Measurements from ENCODE around the gene NCAN.
A peak's percentile ranks its signal among the peaks of the same experiment; 100 is the strongest.
"Not testable (repeated sequence)": the region's sequence is repeated elsewhere in the genome, so short reads cannot be mapped to it uniquely, and the experiment has no call there.

NCAN gene

DNA sequence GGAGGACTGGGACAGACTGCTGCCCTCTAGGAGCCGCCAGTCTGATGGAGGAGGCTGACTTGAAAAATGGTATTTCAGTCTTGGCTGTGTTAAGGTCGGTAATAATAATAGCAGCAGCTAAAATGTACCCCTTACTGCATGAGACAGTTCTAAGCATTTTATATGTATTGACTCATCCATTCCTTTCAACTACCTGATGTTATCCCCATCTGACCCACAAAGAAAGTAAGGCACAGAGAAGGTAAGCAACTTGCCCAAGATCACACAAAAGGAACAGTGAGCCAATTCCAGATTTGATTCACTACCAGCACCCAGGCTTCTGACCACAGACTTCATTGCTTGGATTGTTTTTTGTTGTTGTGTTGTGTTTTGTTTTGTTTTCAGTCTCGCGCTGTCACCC, 4.0 kb downstream of the NCAN start:
- Histone ChIP-seq H3K27me3 (ENCODE audit: control insufficient read depth, insufficient read depth, low read length) (peaks cover 26% of the 10 kb centered on the region), H3K4me1 (ENCODE audit: control insufficient read depth, insufficient read depth, low read length) (no peaks in the 10 kb centered on the region), H3K9ac (ENCODE audit: low read depth, low read length) (no peak overlapping the region), H3K4me2 (ENCODE audit: low read length) (no peak overlapping the region), H3K36me3 (ENCODE audit: insufficient read depth, low read length) (no peaks in the 10 kb centered on the region), H3K4me3 (ENCODE audit: low read length) (no peak overlapping the region), H3K9me3 (replicated peaks; ENCODE audit: low read length) (no peaks in the 10 kb centered on the region)

DNA sequence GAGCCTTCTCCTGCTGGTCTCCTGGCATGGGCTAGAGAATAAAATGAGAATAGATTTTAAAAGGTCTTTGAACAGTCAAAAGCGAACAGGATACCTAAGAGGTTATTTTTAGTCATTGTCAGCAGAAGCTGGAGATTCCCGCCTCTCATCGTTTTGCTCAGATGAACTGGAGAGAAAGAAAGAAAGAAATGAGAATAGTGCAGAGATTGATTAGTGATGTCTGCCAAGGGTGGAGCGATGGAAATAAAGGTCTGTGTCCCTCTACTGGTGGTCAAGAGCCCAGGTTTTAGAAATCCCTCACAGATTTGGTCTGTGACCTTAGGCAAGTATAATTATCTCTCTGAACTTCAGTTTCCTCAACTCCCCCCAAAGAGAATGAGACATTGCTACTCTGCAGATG, 5.3 kb downstream of the NCAN start:
- no peak overlapping the region for H3K4me2 ChIP-seq (ENCODE audit: low read length)
- no peaks in the 10 kb centered on the region for H3K4me1 ChIP-seq (ENCODE audit: control insufficient read depth, insufficient read depth, low read length)
- H3K9me3 ChIP-seq (replicated peaks; ENCODE audit: low read length) = no peaks in the 10 kb centered on the region
- H3K27me3 ChIP-seq (ENCODE audit: control insufficient read depth, insufficient read depth, low read length) = peaks cover 19% of the 10 kb centered on the region
- H3K4me3 ChIP-seq (ENCODE audit: low read length) = no peak overlapping the region
- H3K36me3 ChIP-seq (ENCODE audit: insufficient read depth, low read length) = no peaks in the 10 kb centered on the region
- no peak overlapping the region for H3K9ac ChIP-seq (ENCODE audit: low read depth, low read length)

DNA sequence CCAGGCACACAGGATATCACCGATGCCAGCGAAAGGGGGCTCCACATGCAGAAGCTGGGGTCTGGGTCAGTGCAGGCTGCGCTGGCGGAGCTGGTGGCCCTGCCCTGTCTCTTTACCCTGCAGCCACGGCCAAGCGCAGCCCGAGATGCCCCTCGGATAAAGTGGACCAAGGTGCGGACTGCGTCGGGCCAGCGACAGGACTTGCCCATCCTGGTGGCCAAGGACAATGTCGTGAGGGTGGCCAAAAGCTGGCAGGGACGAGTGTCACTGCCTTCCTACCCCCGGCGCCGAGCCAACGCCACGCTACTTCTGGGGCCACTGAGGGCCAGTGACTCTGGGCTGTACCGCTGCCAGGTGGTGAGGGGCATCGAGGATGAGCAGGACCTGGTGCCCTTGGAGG, 7.2 kb downstream of the NCAN start:
- H3K4me1 ChIP-seq (ENCODE audit: control insufficient read depth, insufficient read depth, low read length) = no peaks in the 10 kb centered on the region
- no peak overlapping the region for H3K4me2 ChIP-seq (ENCODE audit: low read length)
- H3K27me3 ChIP-seq (ENCODE audit: control insufficient read depth, insufficient read depth, low read length) = peaks cover 9% of the 10 kb centered on the region
- H3K4me3 ChIP-seq (ENCODE audit: low read length) = no peak overlapping the region
- H3K9me3 ChIP-seq (replicated peaks; ENCODE audit: low read length) = no peaks in the 10 kb centered on the region
- no peaks in the 10 kb centered on the region for H3K36me3 ChIP-seq (ENCODE audit: insufficient read depth, low read length)
- H3K9ac ChIP-seq (ENCODE audit: low read depth, low read length) = no peak overlapping the region

DNA sequence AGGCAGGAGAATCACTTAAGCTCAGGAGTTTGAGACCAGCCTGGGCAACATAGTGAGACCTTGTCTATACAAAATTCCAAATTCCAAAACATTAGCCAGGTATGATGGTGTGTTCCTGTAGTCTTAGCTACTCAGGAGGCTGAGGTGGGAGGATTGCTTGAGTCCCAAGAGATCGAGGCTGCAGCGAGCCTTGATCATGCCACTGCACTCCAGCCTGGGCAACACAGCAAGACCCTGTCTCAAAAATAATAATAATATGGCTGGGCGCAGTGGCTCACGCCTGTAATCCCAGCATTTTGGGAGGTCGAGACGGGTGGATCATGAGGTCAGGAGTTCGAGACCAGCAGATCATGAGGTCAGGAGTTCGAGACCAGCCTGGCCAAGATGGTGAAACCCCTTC, 9.2 kb downstream of the NCAN start:
- H3K9me3 ChIP-seq (replicated peaks; ENCODE audit: low read length); H3K36me3 ChIP-seq (ENCODE audit: insufficient read depth, low read length); H3K4me3 ChIP-seq (ENCODE audit: low read length); H3K4me2 ChIP-seq (ENCODE audit: low read length); H3K9ac ChIP-seq (ENCODE audit: low read depth, low read length); H3K4me1 ChIP-seq (ENCODE audit: control insufficient read depth, insufficient read depth, low read length): not testable (repeated sequence)
- peaks cover 25% of the 10 kb centered on the region for H3K27me3 ChIP-seq (ENCODE audit: control insufficient read depth, insufficient read depth, low read length)

DNA sequence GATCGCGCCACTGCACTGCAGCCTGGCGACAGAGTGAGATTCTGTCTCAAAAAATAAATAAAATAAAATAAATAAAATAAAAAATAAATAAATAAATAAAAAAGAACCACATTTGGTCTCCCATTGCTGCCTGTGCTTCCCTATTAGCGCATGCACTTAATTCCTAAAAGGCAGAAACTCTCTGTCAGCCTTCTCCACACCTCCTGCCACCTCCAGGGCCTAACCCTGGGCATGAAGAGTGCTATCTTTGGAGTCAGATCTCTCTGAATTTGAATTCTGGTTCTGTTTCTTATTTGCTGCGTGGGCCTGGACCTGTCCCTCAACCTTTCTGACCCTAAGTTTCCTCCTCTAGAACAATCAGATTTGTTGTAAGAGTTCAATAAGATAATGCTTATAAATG, 11.3 kb downstream of the NCAN start:
- H3K4me2 ChIP-seq (ENCODE audit: low read length) = no peak overlapping the region
- H3K4me3 ChIP-seq (ENCODE audit: low read length) = no peak overlapping the region
- H3K4me1 ChIP-seq (ENCODE audit: control insufficient read depth, insufficient read depth, low read length) = no peaks in the 10 kb centered on the region
- no peaks in the 10 kb centered on the region for H3K36me3 ChIP-seq (ENCODE audit: insufficient read depth, low read length)
- no peak overlapping the region for H3K9ac ChIP-seq (ENCODE audit: low read depth, low read length)
- H3K9me3 ChIP-seq (replicated peaks; ENCODE audit: low read length) = no peaks in the 10 kb centered on the region
- peaks cover 45% of the 10 kb centered on the region for H3K27me3 ChIP-seq (ENCODE audit: control insufficient read depth, insufficient read depth, low read length)

DNA sequence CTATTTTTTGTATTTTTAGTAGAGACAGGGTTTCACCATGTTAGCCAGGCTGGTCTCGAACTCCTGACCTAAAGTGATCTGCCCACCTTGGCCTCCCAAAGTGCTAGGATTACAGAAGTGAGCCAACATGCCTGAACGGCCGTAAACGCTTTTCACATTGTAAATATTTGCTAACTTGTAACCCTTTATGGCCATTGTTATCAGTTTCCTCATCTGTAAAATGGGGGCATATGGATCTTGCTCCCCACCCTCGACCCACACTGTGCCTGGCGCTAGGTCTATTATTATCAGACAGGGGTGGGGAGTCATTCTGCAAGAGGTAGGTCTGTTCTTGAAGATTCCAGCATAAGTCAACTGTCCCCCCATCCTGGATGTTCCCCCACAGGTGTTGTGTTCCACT, 11.9 kb downstream of the NCAN start:
- H3K4me3 ChIP-seq (ENCODE audit: low read length) = no peak overlapping the region
- no peaks in the 10 kb centered on the region for H3K9me3 ChIP-seq (replicated peaks; ENCODE audit: low read length)
- H3K36me3 ChIP-seq (ENCODE audit: insufficient read depth, low read length) = no peaks in the 10 kb centered on the region
- H3K4me1 ChIP-seq (ENCODE audit: control insufficient read depth, insufficient read depth, low read length) = no peaks in the 10 kb centered on the region
- peaks cover 50% of the 10 kb centered on the region for H3K27me3 ChIP-seq (ENCODE audit: control insufficient read depth, insufficient read depth, low read length)
- no peak overlapping the region for H3K4me2 ChIP-seq (ENCODE audit: low read length)
- H3K9ac ChIP-seq (ENCODE audit: low read depth, low read length) = no peak overlapping the region

DNA sequence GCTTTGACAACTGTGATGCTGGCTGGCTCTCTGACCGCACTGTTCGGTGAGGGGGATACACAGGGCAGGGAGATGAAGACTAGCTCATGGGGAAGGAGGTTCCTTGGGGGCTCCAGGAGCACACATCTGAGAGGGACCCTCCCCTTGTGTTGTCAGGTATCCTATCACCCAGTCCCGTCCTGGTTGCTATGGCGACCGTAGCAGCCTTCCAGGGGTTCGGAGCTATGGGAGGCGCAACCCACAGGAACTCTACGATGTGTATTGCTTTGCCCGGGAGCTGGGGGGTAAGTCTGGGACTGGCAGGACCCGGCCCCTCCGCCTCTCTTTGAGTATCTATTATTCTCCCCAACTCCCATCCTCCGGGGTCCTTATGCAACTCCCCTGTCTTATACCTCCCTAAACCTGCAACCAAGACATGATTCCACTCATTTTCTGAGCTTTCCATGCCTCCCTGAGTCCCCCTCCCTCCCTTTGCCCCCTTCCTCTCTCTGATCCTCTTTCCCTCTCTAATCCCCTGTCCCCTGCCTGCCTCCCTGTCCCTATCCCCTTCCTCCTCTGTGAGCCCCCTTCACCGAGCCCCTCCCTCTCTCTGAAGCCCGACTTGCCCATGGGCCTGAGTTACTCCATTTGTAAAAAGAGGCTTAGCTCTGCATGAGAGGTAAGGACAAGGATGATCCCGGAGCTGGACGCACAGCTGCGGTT, 12.5 kb downstream of the NCAN start:
- H3K27me3 ChIP-seq (ENCODE audit: control insufficient read depth, insufficient read depth, low read length) = peaks cover 55% of the 10 kb centered on the region
- no peak overlapping the region for H3K9ac ChIP-seq (ENCODE audit: low read depth, low read length)
- H3K4me2 ChIP-seq (ENCODE audit: low read length) = no peak overlapping the region
- no peaks in the 10 kb centered on the region for H3K9me3 ChIP-seq (replicated peaks; ENCODE audit: low read length)
- no peaks in the 10 kb centered on the region for H3K4me1 ChIP-seq (ENCODE audit: control insufficient read depth, insufficient read depth, low read length)
- peak overlapping the region; percentile 60 for H3K4me3 ChIP-seq (ENCODE audit: low read length)
- no peaks in the 10 kb centered on the region for H3K36me3 ChIP-seq (ENCODE audit: insufficient read depth, low read length)

DNA sequence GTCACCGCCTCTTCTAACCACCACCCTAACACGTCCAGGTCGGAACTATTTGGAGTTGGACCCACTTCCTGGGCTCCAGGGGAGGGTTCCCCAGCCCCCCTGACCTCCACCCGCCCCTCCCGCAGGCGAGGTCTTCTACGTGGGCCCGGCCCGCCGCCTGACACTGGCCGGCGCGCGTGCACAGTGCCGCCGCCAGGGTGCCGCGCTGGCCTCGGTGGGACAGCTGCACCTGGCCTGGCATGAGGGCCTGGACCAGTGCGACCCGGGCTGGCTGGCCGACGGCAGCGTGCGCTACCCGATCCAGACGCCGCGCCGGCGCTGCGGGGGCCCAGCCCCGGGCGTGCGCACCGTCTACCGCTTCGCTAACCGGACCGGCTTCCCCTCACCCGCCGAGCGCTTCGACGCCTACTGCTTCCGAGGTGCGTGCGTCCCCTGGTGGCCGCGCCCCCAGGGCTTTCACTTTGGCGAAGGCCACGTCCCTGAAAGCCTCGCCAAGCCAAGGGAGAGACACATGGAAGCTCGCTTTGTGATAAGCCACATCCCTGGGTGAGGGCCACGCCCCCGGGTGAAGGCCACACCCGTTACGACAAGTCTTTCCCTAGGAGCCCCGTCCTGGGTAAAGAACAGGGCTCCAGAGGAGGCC, 13.2 kb downstream of the NCAN start:
- Histone ChIP-seq H3K4me2 (ENCODE audit: low read length) (peak overlapping the region; percentile 81), H3K4me1 (ENCODE audit: control insufficient read depth, insufficient read depth, low read length) (no peaks in the 10 kb centered on the region), H3K36me3 (ENCODE audit: insufficient read depth, low read length) (no peaks in the 10 kb centered on the region), H3K27me3 (ENCODE audit: control insufficient read depth, insufficient read depth, low read length) (peaks cover 59% of the 10 kb centered on the region), H3K4me3 (ENCODE audit: low read length) (peak overlapping the region; percentile 60), H3K9me3 (replicated peaks; ENCODE audit: low read length) (no peaks in the 10 kb centered on the region), H3K9ac (ENCODE audit: low read depth, low read length) (no peak overlapping the region)

DNA sequence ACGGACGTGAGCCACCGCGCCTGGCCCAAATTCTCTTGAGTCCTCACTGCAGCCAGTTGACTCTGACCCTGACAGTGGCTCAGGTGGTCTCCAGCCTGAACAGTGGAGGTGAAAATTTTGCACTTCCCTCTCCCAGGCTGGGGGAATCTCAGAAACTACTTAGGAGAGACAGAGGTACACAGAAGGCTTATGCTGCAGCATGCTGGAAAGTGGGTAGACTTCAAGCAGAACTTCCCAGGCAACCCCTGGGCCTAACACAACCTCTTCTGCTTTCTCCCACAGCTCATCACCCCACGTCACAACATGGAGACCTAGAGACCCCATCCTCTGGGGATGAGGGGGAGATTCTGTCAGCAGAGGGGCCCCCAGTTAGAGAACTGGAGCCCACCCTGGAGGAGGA, 14.4 kb downstream of the NCAN start:
- peaks cover 70% of the 10 kb centered on the region for H3K27me3 ChIP-seq (ENCODE audit: control insufficient read depth, insufficient read depth, low read length)
- H3K36me3 ChIP-seq (ENCODE audit: insufficient read depth, low read length) = no peaks in the 10 kb centered on the region
- no peaks in the 10 kb centered on the region for H3K9me3 ChIP-seq (replicated peaks; ENCODE audit: low read length)

DNA sequence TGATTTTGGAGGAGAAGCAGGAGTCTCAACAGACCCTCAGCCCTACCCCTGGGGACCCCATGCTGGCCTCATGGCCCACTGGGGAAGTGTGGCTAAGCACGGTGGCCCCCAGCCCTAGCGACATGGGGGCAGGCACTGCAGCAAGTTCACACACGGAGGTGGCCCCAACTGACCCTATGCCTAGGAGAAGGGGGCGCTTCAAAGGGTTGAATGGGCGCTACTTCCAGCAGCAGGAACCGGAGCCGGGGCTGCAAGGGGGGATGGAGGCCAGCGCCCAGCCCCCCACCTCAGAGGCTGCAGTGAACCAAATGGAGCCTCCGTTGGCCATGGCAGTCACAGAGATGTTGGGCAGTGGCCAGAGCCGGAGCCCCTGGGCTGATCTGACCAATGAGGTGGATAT, 14.9 kb downstream of the NCAN start:
- Histone ChIP-seq H3K4me3 (ENCODE audit: low read length) (no peak overlapping the region), H3K9ac (ENCODE audit: low read depth, low read length) (no peak overlapping the region), H3K27me3 (ENCODE audit: control insufficient read depth, insufficient read depth, low read length) (peaks cover 74% of the 10 kb centered on the region), H3K9me3 (replicated peaks; ENCODE audit: low read length) (no peaks in the 10 kb centered on the region), H3K4me2 (ENCODE audit: low read length) (no peak overlapping the region), H3K4me1 (ENCODE audit: control insufficient read depth, insufficient read depth, low read length) (no peaks in the 10 kb centered on the region), H3K36me3 (ENCODE audit: insufficient read depth, low read length) (no peaks in the 10 kb centered on the region)

More for the DNA sequence above, 14.4 kb downstream of the NCAN start:
- no peak overlapping the region for H3K4me2 ChIP-seq (ENCODE audit: low read length)
- no peaks in the 10 kb centered on the region for H3K4me1 ChIP-seq (ENCODE audit: control insufficient read depth, insufficient read depth, low read length)
- H3K9ac ChIP-seq (ENCODE audit: low read depth, low read length) = no peak overlapping the region
- no peak overlapping the region for H3K4me3 ChIP-seq (ENCODE audit: low read length)

DNA sequence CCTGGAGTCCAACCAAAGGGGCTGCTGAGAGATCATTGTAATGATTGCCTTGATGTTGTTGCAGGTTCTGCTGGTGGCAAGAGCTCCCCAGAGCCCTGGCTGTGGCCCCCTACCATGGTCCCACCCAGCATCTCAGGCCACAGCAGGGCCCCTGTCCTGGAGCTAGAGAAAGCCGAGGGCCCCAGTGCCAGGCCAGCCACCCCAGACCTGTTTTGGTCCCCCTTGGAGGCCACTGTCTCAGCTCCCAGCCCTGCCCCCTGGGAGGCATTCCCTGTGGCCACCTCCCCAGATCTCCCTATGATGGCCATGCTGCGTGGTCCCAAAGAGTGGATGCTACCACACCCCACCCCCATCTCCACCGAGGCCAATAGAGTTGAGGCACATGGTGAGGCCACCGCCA, 15.5 kb downstream of the NCAN start:
- H3K4me1 ChIP-seq (ENCODE audit: control insufficient read depth, insufficient read depth, low read length) = no peaks in the 10 kb centered on the region
- H3K9ac ChIP-seq (ENCODE audit: low read depth, low read length) = no peak overlapping the region
- H3K36me3 ChIP-seq (ENCODE audit: insufficient read depth, low read length) = no peaks in the 10 kb centered on the region
- H3K4me3 ChIP-seq (ENCODE audit: low read length) = no peak overlapping the region
- no peak overlapping the region for H3K4me2 ChIP-seq (ENCODE audit: low read length)
- H3K9me3 ChIP-seq (replicated peaks; ENCODE audit: low read length) = no peaks in the 10 kb centered on the region
- peaks cover 79% of the 10 kb centered on the region for H3K27me3 ChIP-seq (ENCODE audit: control insufficient read depth, insufficient read depth, low read length)

DNA sequence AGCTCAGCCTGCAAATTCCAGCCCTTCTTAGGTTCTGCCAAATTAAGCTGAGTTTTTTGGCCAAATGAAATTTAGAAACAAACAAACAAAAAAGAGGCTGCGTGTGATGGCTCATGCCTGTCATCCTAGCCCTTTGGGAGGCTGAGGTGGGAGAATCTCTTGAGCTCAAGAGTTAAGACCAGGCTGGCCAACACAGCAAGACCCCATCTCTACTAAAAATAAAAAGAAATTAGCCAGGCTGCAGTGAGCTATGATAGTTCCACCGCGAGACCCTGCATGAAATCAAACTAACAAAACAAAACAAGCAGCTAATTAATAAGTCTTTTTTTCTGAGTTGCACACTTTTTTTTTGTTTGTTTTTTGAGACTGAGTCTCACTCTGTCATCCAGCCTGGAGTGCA, 17.9 kb downstream of the NCAN start:
- H3K4me1 ChIP-seq (ENCODE audit: control insufficient read depth, insufficient read depth, low read length) = no peaks in the 10 kb centered on the region
- no peaks in the 10 kb centered on the region for H3K36me3 ChIP-seq (ENCODE audit: insufficient read depth, low read length)
- H3K27me3 ChIP-seq (ENCODE audit: control insufficient read depth, insufficient read depth, low read length) = peaks cover 76% of the 10 kb centered on the region
- H3K4me3 ChIP-seq (ENCODE audit: low read length) = no peak overlapping the region
- H3K9ac ChIP-seq (ENCODE audit: low read depth, low read length) = no peak overlapping the region
- peaks cover 11% of the 10 kb centered on the region for H3K9me3 ChIP-seq (replicated peaks; ENCODE audit: low read length)
- H3K4me2 ChIP-seq (ENCODE audit: low read length) = no peak overlapping the region
